NCI-H187 treated with DMSO at 0.1 percent for 48 hours (cell line): ENCODE results near the gene POGZ.
A peak's percentile ranks its signal among the peaks of the same experiment; 100 is the strongest.
"Not testable (repeated sequence)": the region's sequence is repeated elsewhere in the genome, so short reads cannot be mapped to it uniquely, and the experiment has no call there.

Experiments
- DNase-seq: peaks from one replicate; lab custom pipeline; 2025; lab: John Stamatoyannopoulos, UW

POGZ gene

GRCh38 chr1:151411884-151412283, 47.4 kb downstream of the POGZ start:
- no peak for DNase-seq

- DNase-seq = no peak
Measured at GRCh38 chr1:151408891-151409290, 50.4 kb downstream of the POGZ start.

- no peak for DNase-seq
Measured at GRCh38 chr1:151407304-151407703, 52.0 kb downstream of the POGZ start.

GRCh38 chr1:151406176-151406575, 53.1 kb downstream of the POGZ start:
- no peak for DNase-seq

GRCh38 chr1:151405187-151405951, 53.9 kb downstream of the POGZ start:
- no peak for DNase-seq

- no peak for DNase-seq
Measured at GRCh38 chr1:151403612-151404011, 55.7 kb downstream of the POGZ start.

GRCh38 chr1:151402764-151403163, 56.5 kb downstream of the POGZ start:
- no peak for DNase-seq

- DNase-seq = no peak
Measured at GRCh38 chr1:151401860-151402259, 57.4 kb downstream of the POGZ start.

- no peak for DNase-seq
Measured at GRCh38 chr1:151401125-151401788, 58.0 kb downstream of the POGZ start.

GRCh38 chr1:151399324-151400171, 59.7 kb downstream of the POGZ start, which contains the start of gene PSMB4:
Gene PSMB4, plus strand, starts transcription at chr1:151399573. Its CDS starts 15 bp downstream, at chr1:151399588.
- peak; percentile 98 for DNase-seq

GRCh38 chr1:151396265-151396664, 63.0 kb downstream of the POGZ start:
- DNase-seq = not testable (repeated sequence)

- no peak for DNase-seq
Measured at GRCh38 chr1:151393583-151393982, 65.7 kb downstream of the POGZ start.

GRCh38 chr1:151391079-151391563, 68.2 kb downstream of the POGZ start:
- no peak for DNase-seq

GRCh38 chr1:151390221-151391078, 68.8 kb downstream of the POGZ start:
- not testable (repeated sequence) for DNase-seq

GRCh38 chr1:151386002-151386401, 73.3 kb downstream of the POGZ start:
- DNase-seq = no peak

- DNase-seq = no peak
Measured at GRCh38 chr1:151384584-151384983, 74.7 kb downstream of the POGZ start.

GRCh38 chr1:151377150-151377884, 82.0 kb downstream of the POGZ start:
- DNase-seq = no peak

- no peak for DNase-seq
Measured at GRCh38 chr1:151373196-151373595, 86.1 kb downstream of the POGZ start.

- DNase-seq = peak; percentile 55
Measured at GRCh38 chr1:151372058-151372934, 87.0 kb downstream of the POGZ start, which contains the start of gene SELENBP1. Gene SELENBP1, minus strand, starts transcription at chr1:151372705. Its CDS starts 64 bp downstream, at chr1:151372641.
